Endothelial cell of umbilical vein (primary cell): Measurements from ENCODE around the gene EMD. TPM values are rescaled to one million over a fixed set of nuclear protein-coding genes. Genes with fewer than 3 reads are reported as not detected.

Source experiments
- BruUV-seq: library from RNA; stranded (reverse); fragments of 400-500 nt; replicated peaks from 2 replicates; lab custom pipeline; 2021; lab: Mats Ljungman, UMichigan
- CTCF ChIA-PET: fragments of 300-600, 350-600 bp; sonication (Branson Sonifier 250); formaldehyde crosslinking; loops from one replicate; lab custom pipeline; 2021; ENCODE audit warnings: antibody characterized with exemption, inconsistent platforms; lab: Charles Lee
- POLR2A ChIA-PET: fragments of 300-600, 350-600 bp; sonication (Branson Sonifier 250); formaldehyde crosslinking; loops from one replicate; lab custom pipeline; 2021; ENCODE audit warnings: antibody characterized with exemption, inconsistent platforms; lab: Charles Lee
- DNase-seq: peaks from one replicate; pipeline ENCODE4 v3.0.0-alpha.2; 2011; ENCODE audit warnings: low read depth, low spot score
- FAIRE-seq: peaks from 2 replicates; lab custom pipeline; 2011; peaks lifted over from hg19 to GRCh38; lab: Jason Lieb, UNC
- H2AFZ ChIP-seq: 2 replicates; pipeline ENCODE4 v1.6.0; 2012; ENCODE audit warnings: low read depth, low read length, control low read depth, inconsistent platforms
- H3K27ac ChIP-seq: 2 replicates; pipeline ENCODE4 v1.5.1; 2011; ENCODE audit warnings: low read depth, mild to moderate bottlenecking, control low read depth, low read length, moderate library complexity; ENCODE audit not compliant: insufficient read depth
- H3K27me3 ChIP-seq, 2 experiments: 2 replicates each; pipeline versions ENCODE4 v1.6.0 to v1.6.1; 2011; ENCODE audit warnings: low read length in 2 of 2, mixed read lengths in 1 of 2; ENCODE audit not compliant: control insufficient read depth in 2 of 2, insufficient read depth in 2 of 2
- H3K36me3 ChIP-seq, 2 experiments: 2 replicates in 1 of 2; 3 replicates in 1 of 2; pipeline ENCODE4 v1.5.1; 2011; ENCODE audit warnings: low read length in 2 of 2, mild to moderate bottlenecking in 1 of 2, moderate library complexity in 1 of 2; ENCODE audit not compliant: control insufficient read depth in 2 of 2, insufficient read depth in 2 of 2; ENCODE audit errors: extremely low read depth in 1 of 2
- H3K4me1 ChIP-seq: 3 replicates; pipeline ENCODE4 v1.5.1; 2011; ENCODE audit warnings: mild to moderate bottlenecking, low read length; ENCODE audit not compliant: control insufficient read depth, insufficient read depth; ENCODE audit errors: extremely low read depth
- H3K4me2 ChIP-seq: 2 replicates; pipeline ENCODE4 v1.6.1; 2011; ENCODE audit warnings: low read length, control low read depth, mixed read lengths; ENCODE audit not compliant: insufficient read depth
- H3K4me3 ChIP-seq, 3 experiments: fragments of 200-600 bp in 1 of 3; sonication (generic), shearing (Covaris generic) in 1 of 3; replicated peaks in 1 of 3; 2 replicates each; pipeline ENCODE4 v1.5.1; 2011 to 2016; ENCODE audit warnings: control low read depth in 3 of 3, low read length in 3 of 3, mild to moderate bottlenecking in 2 of 3, inconsistent platforms in 1 of 3, low read depth in 1 of 3, moderate library complexity in 1 of 3; ENCODE audit not compliant: insufficient read depth in 1 of 3
- H3K79me2 ChIP-seq: 2 replicates; pipeline ENCODE4 v1.6.0; 2012; ENCODE audit warnings: low read length, inconsistent platforms; ENCODE audit not compliant: control insufficient read depth, insufficient read depth
- H3K9ac ChIP-seq: replicated peaks from 2 replicates; pipeline ENCODE3; 2011; ENCODE audit warnings: low read length, control low read depth; ENCODE audit not compliant: insufficient read depth; ENCODE audit errors: extremely low read depth
- H3K9me1 ChIP-seq: replicated peaks from 3 replicates; pipeline ENCODE4 v1.6.0; 2011; ENCODE audit warnings: mild to moderate bottlenecking, low read length; ENCODE audit not compliant: control insufficient read depth, insufficient read depth; ENCODE audit errors: extremely low read depth
- H3K9me3 ChIP-seq: replicated peaks from 2 replicates; pipeline ENCODE4 v1.5.1; 2012; ENCODE audit warnings: low read length, inconsistent platforms; ENCODE audit not compliant: control insufficient read depth, insufficient read depth
- H4K20me1 ChIP-seq: replicated peaks from 2 replicates; pipeline ENCODE3; 2011; ENCODE audit warnings: mild to moderate bottlenecking, low read length; ENCODE audit not compliant: control insufficient read depth, insufficient read depth; ENCODE audit errors: extremely low read depth
- CTCF ChIP-seq, 2 donors: IDR thresholded peaks; 1 replicate in 1 of 2; 2 replicates in 1 of 2; pipeline ENCODE4 v1.5.1; 2011; ENCODE audit warnings: low read length in 2 of 2, mild to moderate bottlenecking in 2 of 2, moderate library complexity in 2 of 2, control low read depth in 1 of 2, inconsistent platforms in 1 of 2, low read depth in 1 of 2; ENCODE audit not compliant: insufficient read depth in 1 of 2; ENCODE audit errors: extremely low read depth in 1 of 2
- EZH2 ChIP-seq: IDR thresholded peaks from 2 replicates; pipeline ENCODE4 v1.6.1; 2012; ENCODE audit warnings: borderline replicate concordance, low read depth, mild to moderate bottlenecking, moderate library complexity, low read length, inconsistent platforms; ENCODE audit not compliant: severe bottlenecking
- FOS ChIP-seq: IDR thresholded peaks from 2 replicates; pipeline ENCODE4 v1.6.1; 2011; ENCODE audit warnings: mild to moderate bottlenecking, low read length, moderate library complexity, borderline replicate concordance; ENCODE audit not compliant: insufficient read depth
- GATA2 ChIP-seq: IDR thresholded peaks from 2 replicates; pipeline ENCODE4 v1.7.0; 2011; ENCODE audit warnings: low read depth, mild to moderate bottlenecking, moderate library complexity, mixed read lengths, low read length; ENCODE audit not compliant: insufficient read length, insufficient read depth
- JUN ChIP-seq: IDR thresholded peaks from 2 replicates; pipeline ENCODE4 v1.6.1; 2011; ENCODE audit warnings: borderline replicate concordance, low read depth; ENCODE audit not compliant: insufficient read length, insufficient read depth
- MAX ChIP-seq: IDR thresholded peaks from 2 replicates; pipeline ENCODE4 v1.6.1; 2011; ENCODE audit not compliant: insufficient read depth, insufficient read length
- MYC ChIP-seq: IDR thresholded peaks from one replicate; pipeline ENCODE4 v1.6.1; 2011; ENCODE audit warnings: mild to moderate bottlenecking, low read depth, low read length
- POLR2A ChIP-seq: IDR thresholded peaks from 2 replicates; pipeline ENCODE4 v1.6.1; 2012; ENCODE audit warnings: low read depth, mild to moderate bottlenecking, control low read depth, low read length
- POLR2AphosphoS5 ChIP-seq: IDR thresholded peaks from 2 replicates; pipeline ENCODE4 v1.6.1; 2012; ENCODE audit warnings: low read depth, mild to moderate bottlenecking, control low read depth, low read length, moderate library complexity; ENCODE audit not compliant: insufficient read depth
- dilution Hi-C: fragments of 300-500 bp; cut with MboI; formaldehyde crosslinking; loops from one replicate; pipeline ENCODE4 v1.15.0; 2019; ENCODE audit warnings: low sequenced_read_pairs; ENCODE audit not compliant: extremely low pct_ligation_motif_present
- intact Hi-C: fragments of 100-400 bp; cut with micrococcal nuclease; formaldehyde crosslinking; loops from one replicate; pipeline ENCODE4 v1.10.0; 2022
- polyA plus RNA-seq, 4 experiments: library from polyadenylated mRNA; depleted of rRNA in 3 of 4; stranded (reverse) in 3 of 4; unstranded in 1 of 4; fragments of >200 nt; gene quantifications; 2 replicates each; pipeline versions ENCODE4 v1.2.1 to v1.2.3, GENCODE V29; 2011 to 2012; ENCODE audit warnings: missing spikeins in 1 of 4
- total RNA-seq: library from RNA; stranded (reverse); gene quantifications from 2 replicates; pipeline ENCODE4 v1.2.3, GENCODE V29; 2021

Gene EMD
- total and polyA plus RNA-seq, 2 donors (not counting 3 experiments of a cell fraction or from before 2014, with no cell fraction given), result 50.6 to 76.8 TPM

DNA sequence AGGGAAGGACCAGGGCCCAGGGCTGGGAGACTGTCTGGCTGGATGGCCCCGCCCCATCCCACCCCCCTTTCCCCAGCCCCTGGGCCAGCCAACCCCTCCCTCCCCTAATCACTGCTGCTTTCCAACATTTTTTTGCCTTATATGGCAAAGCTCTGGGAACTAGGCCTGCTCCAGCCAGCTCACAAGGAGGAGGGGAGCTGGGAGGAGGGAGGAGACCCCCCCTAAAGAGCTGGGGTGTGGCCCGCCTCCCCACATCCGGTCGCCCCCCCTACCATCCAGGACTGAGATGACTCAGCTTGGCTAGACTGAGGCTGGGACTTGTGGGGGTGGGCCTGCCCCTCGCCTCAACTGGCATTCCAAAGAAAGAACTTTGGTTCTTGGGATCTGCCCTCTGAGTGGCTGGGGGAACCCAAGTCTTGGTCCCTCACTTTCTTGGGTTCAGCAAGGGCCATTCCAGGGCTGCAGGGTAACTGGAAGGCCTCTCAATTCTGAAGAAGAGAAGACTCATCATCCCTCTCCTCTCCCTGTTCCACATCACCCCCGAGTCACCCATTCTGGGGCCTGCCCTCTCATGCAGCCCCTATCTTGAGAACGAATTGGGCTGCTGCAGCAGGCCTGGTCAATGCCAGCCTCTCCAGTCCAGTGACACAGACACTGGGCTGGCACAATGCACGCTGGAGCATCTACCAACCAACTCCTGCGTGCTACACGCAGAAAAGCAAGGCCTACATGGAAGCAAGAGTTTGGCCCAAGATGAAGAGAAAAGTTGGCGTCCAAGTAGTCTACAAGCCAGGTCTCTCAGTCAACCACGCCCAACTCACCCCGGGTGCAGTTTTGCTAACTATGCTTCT is 9.4 kb upstream of the EMD start:
- FAIRE-seq, result peak; percentile 96

More for the DNA sequence above, 9.4 kb upstream of the EMD start:
- Histone ChIP-seq H3K9ac (peak overlapping the region; percentile 97), H2AFZ (no peak overlapping the region), H3K79me2 (peaks cover 64% of the 10 kb centered on the region), H3K4me1 (peaks cover 27% of the 10 kb centered on the region), H3K27me3 (no peaks in the 10 kb centered on the region), H3K27ac (peak overlapping the region; percentile 91), H3K9me3 (no peaks in the 10 kb centered on the region), H3K4me2 (peak overlapping the region; percentile 78), H3K4me3 (peak overlapping the region; percentile 82 to 99 (median 91)), H4K20me1 (no peaks in the 10 kb centered on the region), H3K36me3 (peaks cover 13 to 25% of the 10 kb centered on the region in 2 experiments), H3K9me1 (no peaks in the 10 kb centered on the region)
- ChIA-PET POLR2A (interaction anchor here (0.6 to 1.4 kb wide), 3 partner anchors 9 to 441 kb away, joined by 3 to 4 read pairs (median 4); partner anchors contain the start of genes EMD and RPL10), CTCF (no interaction called here)
- TSS peak; percentile 98 for BruUV-seq
- peak; percentile 16 for TF ChIP-seq JUN
- peak; percentile 73 for TF ChIP-seq FOS
- TF ChIP-seq GATA2, result no peak
- no peak for TF ChIP-seq MAX
- TF ChIP-seq POLR2AphosphoS5, result peak; percentile 71
- no peak for TF ChIP-seq CTCF (IDR thresholded peaks at IDR 0.05; ENCODE audit: extremely low read depth in 1 of 2, insufficient read depth in 1 of 2, low read depth in 1 of 2, low read length in 2 of 2)
- no peak for TF ChIP-seq EZH2
- TF ChIP-seq POLR2A, result peak; percentile 41
- no peak for TF ChIP-seq MYC
- DNase-seq, result peak; percentile 92
- dilution Hi-C loops (no loop called here), intact Hi-C loops (loop anchor here (1.0 to 5.0 kb wide), 2 partner anchors 9 to 38 kb away; partner anchors contain the start of gene DNASE1L1)
